Ovary (tissue), 9 donors: ENCODE data around the gene DNAI1. TPM values are rescaled to one million over a fixed set of nuclear protein-coding genes. Genes with fewer than 3 reads are reported as not detected.
"Not testable (repeated sequence)": the region's sequence is repeated elsewhere in the genome, so short reads cannot be mapped to it uniquely, and the experiment has no call there.

ENCODE experiments used
- DNase-seq, 5 donors: peaks; one replicate each; pipeline ENCODE4 v3.0.0-alpha.2; 2019 to 2020
- H3K27ac ChIP-seq, 2 donors: fragments of 200-600 bp; one replicate each; pipeline versions ENCODE4 v1.5.1 to v1.8.0; 2019 to 2022
- H3K27me3 ChIP-seq: fragments of 200-600 bp; one replicate; pipeline ENCODE4 v1.8.0; 2022
- H3K36me3 ChIP-seq: fragments of 200-600 bp; sonication (generic); one replicate; pipeline ENCODE4 v1.5.1; 2019
- H3K4me1 ChIP-seq: one replicate; pipeline ENCODE4 v1.8.1; 2013; ENCODE audit warnings: mild to moderate bottlenecking, moderate library complexity; ENCODE audit not compliant: insufficient read depth
- H3K4me3 ChIP-seq: fragments of 200-600 bp; sonication (generic); one replicate; pipeline ENCODE4 v1.5.1; 2017
- H3K9me3 ChIP-seq, 2 donors: fragments of 200-600 bp in 1 of 2; sonication (generic) in 1 of 2; one replicate each; pipeline versions ENCODE4 v1.5.1 to v1.8.1; 2013 to 2019; ENCODE audit warnings: mild to moderate bottlenecking in 1 of 2, moderate library complexity in 1 of 2
- CTCF ChIP-seq, 3 donors: fragments of 450-650 bp in 2 of 3; fragments of 200-600 bp in 1 of 3; IDR thresholded peaks; one replicate each; pipeline versions ENCODE4 v1.5.1 to v1.8.0; 2016 to 2022; ENCODE audit warnings: antibody characterized with exemption in 3 of 3, mild to moderate bottlenecking in 1 of 3
- EP300 ChIP-seq: sonication (generic); formaldehyde crosslinking; IDR thresholded peaks from one replicate; pipeline ENCODE4 v1.6.1; 2017; ENCODE audit warnings: antibody characterized with exemption
- POLR2A ChIP-seq: fragments of 450-650 bp; IDR thresholded peaks from one replicate; pipeline ENCODE4 v1.6.1; 2017; ENCODE audit warnings: antibody characterized with exemption, mild to moderate bottlenecking, moderate library complexity
- WGBS, 3 donors: extraction: QIAGEN DNeasy Blood & Tissue Kit in 1 of 3; methylation state at CpG; one replicate each; pipeline versions ENCODE4 v1.1.5 to v1.1.7; 2013 to 2017; 5-methylcytosine and 5-hydroxymethylcytosine counted together
- intact Hi-C, 4 donors: fragments of 100-400 bp; cut with DNase I; formaldehyde crosslinking; loops; one replicate each; pipeline versions ENCODE4 v1.11.0 to v1.15.1; 2022 to 2023
- polyA plus RNA-seq, 2 donors: library from polyadenylated mRNA; stranded (reverse); fragments of 200-250 nt in 1 of 2; fragments of 350-450 nt in 1 of 2; fragmentation: Illumina TruSeq in 1 of 2; extraction: RNeasy Lipid Tissue Mini Kit (QIAGEN cat#74804) in 1 of 2; gene quantifications; one replicate each; pipeline ENCODE4 v1.2.3, GENCODE V29; 2013 to 2014
- total RNA-seq, 7 donors: library from RNA; depleted of rRNA in 2 of 7; stranded (reverse); fragments of >200 nt in 2 of 7; fragmentation: NEBNext Ultra II Directional in 3 of 7; extraction: Animal tissue kit (Norgen Biotek cat#: 25700) in 3 of 7; gene quantifications; one replicate each; pipeline versions ENCODE4 v1.1.0 to v1.2.4, GENCODE V29; 2016 to 2023
- donor health status: DM: no; HTN: no; CAD: no; lungs with moderate emphysema.
- donor health status: DM: no; HTN: no; CAD: no.
- donor health status: Bipolar disorder and iron deficiency.
- donor health status: DM: yes; HTN: yes; CAD: no.
- donor health status: DM: no; HTN: no; CAD: no.
- donor health status: DM: yes; HTN: yes; CAD: no.

DNAI1 gene
- total and polyA plus RNA-seq, 9 donors = 0.10 to 26.1 (median 1.9) TPM; not detected in 3

GRCh38 chr9:34479431-34479866, 20.8 kb downstream of the DNAI1 start:
- WGBS, 3 donors = 31 to 45% (median 34%) methylated on average over 5 of the region's 5 CpGs
- H3K4me3 ChIP-seq = no peak overlapping the region
- intact Hi-C loops = no loop called here
- TF ChIP-seq CTCF (IDR thresholded peaks at IDR 0.05) = no peak
- TF ChIP-seq EP300 = no peak
- TF ChIP-seq POLR2A = no peak
- no peaks in the 10 kb centered on the region for H3K27me3 ChIP-seq
- no peaks in the 10 kb centered on the region for H3K36me3 ChIP-seq
- no peaks in the 10 kb centered on the region for H3K9me3 ChIP-seq
- H3K27ac ChIP-seq = no peak overlapping the region
- no peak for DNase-seq
- no peaks in the 10 kb centered on the region for H3K4me1 ChIP-seq

GRCh38 chr9:34481620-34482019, 23.0 kb downstream of the DNAI1 start:
- H3K36me3 ChIP-seq, H3K9me3 ChIP-seq, H3K4me1 ChIP-seq, H3K4me3 ChIP-seq, intact Hi-C loops, H3K27ac ChIP-seq, DNase-seq, H3K27me3 ChIP-seq: not testable (repeated sequence)
- WGBS, 3 donors = 69 to 71% (median 70%) methylated on average over 13 of the region's 13 CpGs

- DNase-seq, H3K36me3 ChIP-seq, H3K4me3 ChIP-seq, H3K4me1 ChIP-seq, H3K27me3 ChIP-seq, intact Hi-C loops, H3K9me3 ChIP-seq, H3K27ac ChIP-seq: not testable (repeated sequence)
- 94 to 96% (median 94%) methylated on average over 22 to 25 of the region's 27 CpGs for WGBS, 3 donors
These were observed 24.1 kb downstream of the DNAI1 start for GRCh38 chr9:34482746-34483145.

- DNase-seq = no peak
- no peaks in the 10 kb centered on the region for H3K27me3 ChIP-seq
- H3K9me3 ChIP-seq = no peaks in the 10 kb centered on the region
- H3K4me3 ChIP-seq = no peak overlapping the region
- TF ChIP-seq EP300 (no peak), CTCF (IDR thresholded peaks at IDR 0.05) (no peak), POLR2A (no peak)
- no peaks in the 10 kb centered on the region for H3K36me3 ChIP-seq
- H3K27ac ChIP-seq = no peak overlapping the region
- intact Hi-C loops = loop anchor here in 1 of 4 donors (5.0 kb wide), 1 partner anchor 62 kb away; no protein-coding TSS in a partner anchor
- no peaks in the 10 kb centered on the region for H3K4me1 ChIP-seq
These were observed 26.1 kb downstream of the DNAI1 start for GRCh38 chr9:34484678-34485077.

- H3K9me3 ChIP-seq = no peaks in the 10 kb centered on the region
- no peak overlapping the region for H3K4me3 ChIP-seq
- no peak for TF ChIP-seq EP300
- TF ChIP-seq POLR2A = no peak
- no peak for TF ChIP-seq CTCF (IDR thresholded peaks at IDR 0.05)
- no peaks in the 10 kb centered on the region for H3K4me1 ChIP-seq
- WGBS, 3 donors = 69 to 79% (median 79%) methylated on average over 6 of the region's 6 CpGs
- no peak for DNase-seq
- H3K27ac ChIP-seq = no peak overlapping the region
- H3K27me3 ChIP-seq = no peaks in the 10 kb centered on the region
- intact Hi-C loops = loop anchor here in 1 of 4 donors (5.0 kb wide), 1 partner anchor 64 kb away; no protein-coding TSS in a partner anchor
- no peaks in the 10 kb centered on the region for H3K36me3 ChIP-seq
These were observed 27.2 kb downstream of the DNAI1 start for GRCh38 chr9:34485822-34486221.
